H9 (cell line): ENCODE data around the gene OTUB1. TPM values are rescaled to one million over a fixed set of nuclear protein-coding genes. Genes with fewer than 3 reads are reported as not detected.

Experiments used
- total RNA-seq: library from RNA; stranded (reverse); gene quantifications from 2 replicates; pipeline ENCODE4 v1.2.1, GENCODE V29; 2021

OTUB1 gene
- total RNA-seq, 1 experiment from 2014 or later: 114 TPM

Other genes with a start within 250 kb of the OTUB1 start
- 48.2 and 49.3 TPM in 2 replicates for gene ZFTA, start 217.7 kb upstream of the OTUB1 start, total RNA-seq
- 121 TPM in 2 replicates for gene SPINDOC, start 173.0 kb upstream of the OTUB1 start, total RNA-seq
- gene MARK2, start 147.3 kb upstream of the OTUB1 start, total RNA-seq: 45.7 and 49.6 TPM in 2 replicates
- 117 and 118 TPM in 2 replicates for gene RCOR2, start 69.3 kb upstream of the OTUB1 start, total RNA-seq
- gene NAA40, start 47.4 kb upstream of the OTUB1 start, total RNA-seq: 43.9 and 44.4 TPM in 2 replicates
- 402 and 429 TPM in 2 replicates for gene COX8A, start 11.8 kb upstream of the OTUB1 start, total RNA-seq
- 0.24 and 0.31 TPM in 2 replicates for gene FLRT1, start 49.5 kb downstream of the OTUB1 start, total RNA-seq
- gene MACROD1, start 179.7 kb downstream of the OTUB1 start, total RNA-seq: 18.3 and 21.2 TPM in 2 replicates
- gene STIP1, start 199.7 kb downstream of the OTUB1 start, total RNA-seq: 331 and 338 TPM in 2 replicates
- 6.6 and 10.6 TPM in 2 replicates for gene FERMT3, start 220.3 kb downstream of the OTUB1 start, total RNA-seq
- gene TRPT1, start 239.7 kb downstream of the OTUB1 start, total RNA-seq: 31.5 and 33.6 TPM in 2 replicates
- 39.6 and 45.8 TPM in 2 replicates for gene NUDT22, start 239.8 kb downstream of the OTUB1 start, total RNA-seq
- gene DNAJC4, start 244.1 kb downstream of the OTUB1 start, total RNA-seq: 21.0 and 24.2 TPM in 2 replicates
- gene VEGFB, start 248.1 kb downstream of the OTUB1 start, total RNA-seq: 57.1 and 57.7 TPM in 2 replicates